GM21723 (cell line): ENCODE data around the gene THRB.
A peak's percentile ranks its signal among the peaks of the same experiment; 100 is the strongest.

Experiments
- ATAC-seq: cut with Tn5 transposase; IDR thresholded peaks from one replicate; pipeline ENCODE4 v1.9.1; 2021; ENCODE audit warnings: mild to moderate bottlenecking, moderate library complexity; ENCODE audit not compliant: unreplicated experiment

THRB gene

DNA sequence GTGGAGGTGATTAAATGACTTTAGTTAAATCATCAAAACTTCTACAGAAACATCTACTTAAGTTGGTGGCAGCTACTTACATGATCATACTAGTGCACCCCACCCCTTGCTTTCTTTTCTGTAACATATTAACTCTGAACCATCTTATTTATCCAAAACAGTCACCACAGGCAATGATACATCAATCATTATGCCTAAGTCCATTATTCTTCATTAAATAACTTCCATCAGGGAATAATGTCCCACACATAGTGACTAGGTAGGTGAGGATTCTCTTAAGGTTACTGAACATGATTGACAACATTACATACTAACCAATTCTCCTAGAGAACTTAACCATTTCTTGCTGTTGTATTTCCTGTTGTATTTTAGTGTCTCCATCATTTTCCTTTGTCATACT is 339.4 kb downstream of the THRB start:
- ATAC-seq = no peak

DNA sequence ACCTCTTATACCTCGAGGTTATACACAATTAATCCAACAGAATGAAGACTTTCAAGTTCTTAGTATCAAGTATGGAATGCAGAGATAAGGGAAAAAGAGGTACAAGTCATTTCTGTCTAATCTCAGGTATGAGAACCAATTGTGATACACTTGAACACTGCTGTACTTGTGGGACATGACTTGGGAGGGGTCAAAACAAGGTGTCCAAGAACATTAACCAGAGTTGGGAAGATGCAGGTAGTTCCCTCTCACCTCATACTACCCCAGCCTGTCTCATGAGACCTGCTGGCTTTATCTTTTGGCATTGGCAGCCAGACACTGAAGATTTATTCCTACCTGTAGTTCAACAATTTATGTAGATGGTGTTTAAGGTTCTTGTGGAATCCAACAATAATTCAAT is 339.9 kb downstream of the THRB start:
- peak; percentile 10 for ATAC-seq

DNA sequence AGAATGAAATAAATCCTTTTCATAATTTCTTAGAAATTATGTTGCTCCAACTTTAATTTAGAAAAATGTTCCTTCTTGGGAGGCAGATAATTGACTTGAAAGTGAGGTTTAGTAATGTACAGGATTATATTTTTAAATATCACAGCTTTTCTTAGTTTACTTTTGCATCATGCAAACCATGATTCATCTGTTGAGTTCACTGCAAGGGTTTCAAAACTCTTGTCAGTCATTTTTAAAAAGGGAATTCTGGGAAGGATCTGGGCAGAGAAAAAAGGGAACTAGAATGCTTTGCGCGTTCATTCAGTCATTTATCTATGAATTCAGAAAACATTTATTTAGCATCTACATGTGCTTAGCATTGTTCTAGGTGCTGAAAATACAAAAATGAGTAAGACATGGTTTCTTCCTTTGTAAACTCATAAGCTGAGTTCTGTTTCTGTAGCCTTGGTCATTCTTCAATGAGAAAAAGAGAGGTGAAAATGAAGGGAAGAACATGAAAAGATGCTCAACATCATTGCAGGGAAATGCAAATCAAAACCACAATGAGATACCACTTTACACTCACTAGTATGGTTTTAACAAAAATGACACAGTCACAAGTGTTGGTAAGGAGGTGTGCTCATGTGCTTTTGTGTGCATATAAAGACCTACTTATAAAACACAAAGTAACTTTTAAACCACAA is 340.5 kb downstream of the THRB start:
- peak; percentile 83 for ATAC-seq

DNA sequence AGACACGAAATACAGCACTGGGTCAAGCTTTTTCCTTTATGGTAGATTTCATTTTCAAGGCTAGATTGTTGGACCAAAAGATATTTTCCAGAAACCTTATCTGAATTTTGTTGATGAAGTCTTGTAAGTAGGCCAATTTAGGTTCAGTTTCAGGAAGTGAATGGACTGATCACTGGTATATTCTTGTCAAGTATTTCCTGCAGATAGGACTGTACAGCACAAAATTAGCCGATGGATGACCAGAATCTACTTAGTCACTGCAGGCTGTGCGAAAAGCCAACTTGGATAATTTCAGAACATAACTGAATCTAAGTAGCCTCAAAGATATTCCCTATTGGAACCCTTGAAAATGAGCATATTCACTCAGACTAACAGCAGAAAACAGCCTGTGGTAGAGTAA is 343.1 kb downstream of the THRB start:
- no peak for ATAC-seq

DNA sequence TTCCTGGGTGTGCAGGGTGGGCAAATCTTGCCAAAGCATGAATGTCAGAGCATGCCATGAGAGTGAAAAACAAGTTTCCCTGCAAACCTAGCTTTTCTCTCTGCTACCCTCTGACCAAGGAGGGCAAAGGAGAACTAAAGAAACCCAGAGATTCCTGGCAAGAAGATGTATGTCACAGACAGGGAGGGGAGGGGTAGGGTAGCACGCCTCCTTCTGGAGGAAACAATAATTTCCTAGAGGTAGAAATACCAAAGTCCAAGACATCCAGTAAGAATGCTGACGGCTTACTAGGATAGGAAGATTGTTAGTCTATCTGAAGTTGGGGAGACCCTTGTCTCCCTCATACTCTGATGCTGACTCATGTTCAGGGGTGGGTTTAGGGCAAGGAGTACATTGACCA is 345.6 kb downstream of the THRB start:
- ATAC-seq = no peak

DNA sequence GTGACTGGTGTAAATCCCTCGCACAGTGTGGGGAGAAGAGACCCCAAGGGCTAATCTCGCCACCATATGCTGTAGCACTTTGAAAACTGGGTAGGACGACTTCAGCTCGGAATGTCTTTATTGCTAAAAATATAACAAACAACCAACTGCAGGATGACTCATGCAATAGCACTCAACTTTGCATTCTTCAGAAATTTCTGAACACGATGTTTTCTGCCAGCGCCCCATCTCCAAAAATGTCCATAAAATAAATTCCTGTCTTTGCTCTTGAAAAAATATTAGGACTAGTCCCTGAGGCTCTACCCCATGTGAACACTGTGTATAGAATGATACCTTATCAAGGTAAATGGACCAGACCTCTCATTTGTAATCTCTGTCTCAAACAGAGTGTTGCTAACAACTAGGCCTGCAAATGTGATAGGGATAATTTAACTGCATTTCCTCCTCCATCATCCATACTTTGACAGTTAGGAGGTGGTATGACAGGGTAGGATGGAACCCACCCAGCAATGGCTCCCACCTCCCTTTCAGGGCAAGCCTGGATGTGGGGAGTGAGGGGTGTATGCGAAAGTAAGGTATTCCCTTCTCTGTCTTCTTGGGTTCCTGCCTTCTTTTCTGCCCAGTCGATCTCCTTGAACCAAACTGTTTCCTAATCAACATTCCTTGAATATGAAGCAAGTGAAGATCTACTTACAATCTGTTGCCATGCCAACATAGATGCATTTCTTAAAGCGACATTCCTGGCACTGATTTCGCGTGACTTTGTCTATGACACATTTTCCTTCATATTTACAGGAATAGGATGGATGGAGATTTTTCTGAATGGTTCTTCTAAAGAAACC is 348.4 kb downstream of the THRB start:
- no peak for ATAC-seq

DNA sequence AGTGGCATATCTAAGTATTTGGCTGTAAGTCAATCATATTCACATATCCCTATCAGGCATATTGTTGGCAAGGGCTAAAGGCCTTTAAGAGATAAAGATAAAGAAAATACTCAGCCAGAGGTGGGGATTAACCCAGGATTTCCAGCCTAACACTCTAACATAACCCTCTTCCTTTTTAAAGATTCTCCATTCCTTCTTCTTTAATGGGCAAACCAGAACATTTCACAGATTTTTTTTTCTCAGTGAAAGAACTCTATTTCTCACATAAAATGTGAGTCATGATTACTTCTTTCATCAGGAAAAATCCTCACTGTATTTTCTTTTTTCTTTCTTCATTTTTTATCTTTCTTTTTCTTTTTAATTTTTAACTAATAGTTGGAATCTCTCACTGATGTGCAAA is 349.2 kb downstream of the THRB start:
- ATAC-seq = no peak

DNA sequence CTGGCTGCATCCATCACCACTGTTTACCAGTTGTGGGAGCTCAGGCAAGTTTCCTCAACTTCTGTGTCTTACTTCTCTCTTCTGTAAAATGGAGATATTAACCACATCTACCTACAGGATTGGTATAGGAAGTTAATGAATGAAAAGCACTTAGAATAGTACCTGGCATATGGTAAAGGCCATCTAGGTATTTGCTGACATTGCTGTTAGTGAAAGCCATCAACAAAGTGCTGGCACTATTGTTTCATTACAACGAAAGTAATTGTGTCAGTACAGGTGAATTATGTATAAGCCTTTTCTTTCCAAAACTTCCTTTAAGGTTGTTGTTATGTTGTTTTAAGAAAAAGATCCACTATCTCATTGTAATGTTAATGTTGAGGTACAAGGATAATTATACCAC is 352.5 kb downstream of the THRB start:
- no peak for ATAC-seq

DNA sequence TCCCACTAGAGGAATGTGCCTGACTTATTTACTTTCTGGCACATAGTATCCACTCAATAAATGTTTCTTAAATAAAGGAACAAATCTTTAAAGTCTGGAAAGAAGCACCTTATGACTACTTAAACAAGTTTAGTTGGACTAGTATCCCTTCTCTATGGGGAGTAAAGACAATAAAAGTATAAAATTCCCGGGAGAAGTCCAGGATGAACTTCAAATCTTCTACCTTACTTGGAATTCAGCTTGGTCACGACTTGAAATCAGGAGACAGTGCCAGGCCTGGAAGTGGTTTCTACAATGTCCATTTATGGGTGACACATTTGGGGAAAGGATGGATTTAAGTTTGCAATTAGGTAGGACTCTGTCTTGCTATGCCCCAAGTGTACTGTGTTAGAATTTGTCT is 353.1 kb downstream of the THRB start:
- ATAC-seq = no peak

DNA sequence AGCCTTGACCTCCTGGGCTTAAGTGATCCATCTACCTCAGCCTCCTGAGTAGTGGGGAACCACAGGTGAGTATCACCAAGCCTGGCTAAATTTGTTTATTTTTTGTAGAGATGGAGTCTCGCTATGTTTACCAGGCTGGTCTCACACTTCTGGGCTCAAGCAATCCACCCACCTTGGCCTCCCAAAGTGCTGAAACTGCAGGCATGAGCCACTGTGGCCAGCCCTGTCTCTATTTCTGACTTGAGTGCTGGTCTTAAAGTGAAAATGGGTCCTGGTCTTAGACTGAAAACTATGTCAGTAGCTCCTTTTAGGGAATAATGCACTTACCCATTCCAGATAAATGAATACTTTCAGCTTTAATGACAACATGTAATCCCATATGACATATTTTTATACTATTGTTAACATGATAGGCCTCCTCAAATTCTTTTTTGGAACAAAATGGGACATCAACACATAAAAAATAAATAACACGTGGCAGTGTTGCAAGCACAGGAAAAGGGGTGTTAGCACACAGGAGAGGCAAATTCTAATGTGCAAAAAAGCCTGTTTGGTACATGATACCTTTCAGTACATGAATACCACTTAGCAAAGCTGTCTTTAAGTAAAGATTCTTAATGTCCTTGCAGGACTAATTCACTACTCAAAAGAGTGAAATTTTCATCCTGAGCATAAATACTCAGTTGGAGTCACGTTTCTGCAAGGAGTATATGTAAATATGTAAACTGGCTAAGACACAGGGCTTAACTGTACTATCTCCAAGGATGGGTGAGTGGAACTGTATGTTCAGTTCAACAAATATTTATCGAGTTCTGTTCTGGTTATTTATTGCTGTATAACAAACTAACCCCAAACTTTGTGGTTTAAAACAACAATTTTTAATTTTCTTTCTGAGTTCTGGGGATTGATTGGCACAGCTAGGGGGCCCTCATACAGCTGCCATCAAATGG is 354.9 kb downstream of the THRB start:
- ATAC-seq = no peak

DNA sequence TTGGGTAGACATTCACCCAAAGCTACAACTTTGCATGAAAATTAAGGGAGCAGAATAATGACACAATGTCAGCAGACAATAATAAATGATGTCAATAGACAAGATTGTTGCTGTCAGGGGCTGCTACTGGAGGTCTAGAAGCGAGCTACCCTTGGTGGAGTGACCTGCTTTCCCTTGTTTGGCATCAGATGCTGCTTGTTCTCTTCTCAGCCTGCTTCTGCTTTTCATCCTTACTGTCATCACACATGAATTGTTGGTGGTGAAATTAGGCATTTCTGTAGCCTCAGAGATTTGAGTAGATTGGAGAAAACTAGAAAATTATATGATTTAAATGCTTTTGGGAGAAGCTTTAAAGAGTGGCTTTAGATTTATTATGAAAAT is 355.8 kb downstream of the THRB start:
- no peak for ATAC-seq

DNA sequence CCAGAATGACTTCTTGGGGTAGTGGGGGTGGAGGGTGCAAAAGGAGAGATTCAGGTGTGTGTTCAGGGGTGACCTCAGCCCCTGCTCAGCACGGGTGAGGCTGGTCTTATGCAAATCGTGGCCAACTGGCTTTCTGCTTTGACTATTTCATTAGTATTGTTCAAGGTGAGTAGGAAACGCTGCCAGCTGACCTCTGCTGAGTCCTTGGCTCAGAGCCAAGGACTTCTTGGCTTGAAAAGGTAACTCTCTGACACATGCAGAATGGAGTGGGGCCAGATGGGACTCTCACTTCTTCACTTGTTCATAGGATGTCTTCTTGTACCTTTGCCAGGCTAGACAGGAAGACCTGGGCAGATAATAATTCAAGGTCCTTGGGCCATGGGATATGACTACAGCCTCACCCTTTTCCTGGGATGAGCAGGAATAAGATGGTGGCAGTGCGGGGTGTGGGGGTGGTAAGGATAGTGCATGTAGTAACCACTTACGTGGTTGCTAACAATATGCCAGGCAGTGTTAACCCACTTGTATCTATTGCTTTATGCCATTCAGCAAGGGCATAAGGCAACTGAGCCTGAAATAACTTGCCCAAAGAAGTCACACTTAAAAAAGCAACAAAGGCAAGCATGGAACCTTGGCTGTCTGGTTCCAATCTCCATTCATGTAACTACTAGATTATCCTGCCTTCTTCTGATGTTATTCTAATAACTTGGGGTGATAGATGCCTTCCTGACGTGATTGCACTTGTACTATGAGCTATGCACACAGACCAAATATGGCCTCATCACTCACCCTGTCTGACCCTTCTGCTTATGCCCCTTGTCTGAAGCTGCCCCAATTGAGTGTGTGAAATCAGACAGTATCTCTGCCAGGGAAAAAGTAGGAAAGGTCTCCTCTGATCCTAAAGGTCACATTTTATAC is 356.4 kb downstream of the THRB start:
- no peak for ATAC-seq

DNA sequence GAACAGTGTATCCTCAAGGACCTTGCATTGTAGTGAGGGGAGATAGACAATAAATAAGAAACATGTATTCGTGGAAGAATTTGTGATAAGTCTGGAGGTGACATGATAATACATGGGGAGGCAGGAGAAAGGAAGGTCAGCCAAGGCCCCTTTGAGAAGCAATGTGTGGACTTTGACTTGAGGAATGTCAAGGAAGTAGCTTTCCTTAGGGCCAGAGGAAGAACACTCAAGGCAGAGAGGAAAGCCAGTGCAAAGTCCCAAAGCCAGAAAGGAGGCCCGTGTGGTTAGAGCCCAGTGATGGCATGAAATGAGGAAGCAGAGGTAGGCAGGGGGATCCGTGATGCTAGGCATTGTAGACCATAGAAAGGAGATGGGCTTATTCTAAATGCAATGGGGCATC is 357.3 kb downstream of the THRB start:
- ATAC-seq = no peak

DNA sequence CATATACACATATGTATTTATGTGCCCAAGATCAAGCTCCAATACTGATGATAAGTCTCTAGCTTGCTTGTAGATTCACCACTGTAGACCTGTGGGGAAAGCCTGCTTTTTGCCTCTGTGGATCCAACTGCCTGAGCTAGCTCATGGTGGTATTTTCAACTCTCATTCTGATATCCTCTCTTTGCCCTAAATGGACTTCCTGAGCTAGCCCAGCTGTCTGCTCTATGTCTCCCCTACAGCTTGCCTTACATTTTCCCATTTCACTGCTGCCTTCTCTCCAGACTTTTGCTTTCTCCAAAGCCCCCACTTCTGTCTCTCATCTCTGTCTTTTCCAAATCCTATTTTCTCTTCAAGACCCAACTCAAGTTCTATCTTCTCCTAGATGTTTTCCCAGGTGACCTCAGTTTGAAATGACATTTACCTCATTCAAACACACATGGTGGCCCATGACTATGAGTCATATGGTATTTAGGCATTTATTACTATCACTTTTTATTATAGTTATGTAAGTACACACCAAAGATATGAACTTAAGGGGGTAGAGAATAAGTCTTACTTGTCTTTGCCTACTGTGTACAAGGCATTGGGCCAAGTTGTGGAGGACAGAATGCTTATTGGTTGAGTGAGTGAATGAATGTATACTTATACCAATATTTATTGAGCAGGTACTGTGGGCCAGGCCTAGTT is 357.9 kb downstream of the THRB start:
- ATAC-seq = no peak

DNA sequence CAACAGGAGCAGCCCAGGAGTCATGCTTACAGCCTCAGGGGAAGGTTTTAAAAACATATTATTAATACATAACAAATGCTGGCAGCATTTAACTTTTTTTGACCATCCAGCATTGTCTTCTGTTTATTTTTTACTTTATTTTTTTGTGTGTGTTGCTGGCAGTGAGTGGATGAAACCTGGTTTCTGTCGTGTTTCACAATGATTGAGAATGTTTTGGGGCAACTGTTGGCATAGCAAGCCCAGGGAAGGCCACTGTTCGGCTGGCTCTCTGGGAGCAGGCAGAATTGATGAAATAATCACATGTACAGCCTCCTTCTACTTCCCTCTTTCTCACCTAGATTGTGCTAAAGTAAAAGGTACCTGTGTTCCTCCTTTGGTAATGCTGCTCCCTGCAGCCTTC is 359.4 kb downstream of the THRB start:
- ATAC-seq = no peak

DNA sequence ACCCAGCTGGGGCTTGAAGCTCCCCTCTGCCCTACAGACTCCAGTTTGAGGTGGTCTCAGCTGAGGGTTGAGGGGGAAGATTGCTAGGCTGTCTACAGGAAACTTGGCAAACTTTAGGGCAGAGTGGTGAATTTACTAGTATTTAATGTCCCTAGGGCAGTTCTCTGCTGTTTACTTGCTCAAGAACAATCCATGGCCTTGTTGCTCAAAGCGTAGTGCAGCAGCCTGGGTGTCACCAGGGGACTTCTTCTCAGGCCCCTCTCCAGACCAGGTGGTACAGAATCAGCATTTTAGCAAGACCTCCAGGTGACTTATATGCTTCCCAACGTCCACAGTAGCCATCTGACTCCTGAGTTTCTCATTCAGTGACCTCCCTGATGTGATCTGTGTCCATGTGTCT is 360.7 kb downstream of the THRB start:
- ATAC-seq = no peak

DNA sequence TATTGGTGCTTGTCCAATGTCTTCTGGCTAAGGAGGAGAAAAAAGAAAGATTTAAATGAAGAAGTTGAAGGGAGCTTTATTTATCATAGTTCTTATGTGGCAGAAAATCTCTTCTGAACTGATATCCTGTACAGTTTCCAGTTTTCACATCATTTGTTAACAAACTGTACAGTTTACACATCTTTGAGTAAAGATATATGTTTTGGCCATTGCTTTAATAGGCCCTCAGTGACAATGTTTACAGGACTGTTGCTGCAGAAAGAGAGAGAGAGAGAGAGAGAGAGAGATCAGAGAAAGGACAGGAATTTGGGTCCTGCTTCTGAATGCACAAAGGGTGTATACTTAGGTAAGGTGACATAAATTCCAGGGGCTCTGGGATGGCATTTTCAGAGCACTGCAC is 361.2 kb downstream of the THRB start:
- no peak for ATAC-seq

DNA sequence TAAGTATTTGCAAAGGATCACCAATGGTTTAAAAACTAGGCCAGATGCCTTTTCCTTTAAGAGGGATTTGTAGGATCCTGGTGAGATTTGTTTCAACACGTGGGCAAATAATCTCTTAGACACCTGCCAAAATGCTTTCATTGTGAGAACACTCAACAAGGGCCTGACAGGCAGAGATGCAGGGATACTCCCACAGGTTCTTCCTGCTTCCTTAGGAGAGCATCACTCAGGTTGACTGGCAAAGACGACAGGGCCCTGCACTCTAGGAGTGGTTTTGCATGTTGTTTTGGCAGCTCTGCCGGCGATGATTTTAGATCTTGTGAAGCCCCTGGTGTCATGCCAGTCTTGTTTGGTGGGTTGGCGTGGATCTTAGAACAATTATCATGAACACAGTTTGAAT is 365.1 kb downstream of the THRB start:
- no peak for ATAC-seq

DNA sequence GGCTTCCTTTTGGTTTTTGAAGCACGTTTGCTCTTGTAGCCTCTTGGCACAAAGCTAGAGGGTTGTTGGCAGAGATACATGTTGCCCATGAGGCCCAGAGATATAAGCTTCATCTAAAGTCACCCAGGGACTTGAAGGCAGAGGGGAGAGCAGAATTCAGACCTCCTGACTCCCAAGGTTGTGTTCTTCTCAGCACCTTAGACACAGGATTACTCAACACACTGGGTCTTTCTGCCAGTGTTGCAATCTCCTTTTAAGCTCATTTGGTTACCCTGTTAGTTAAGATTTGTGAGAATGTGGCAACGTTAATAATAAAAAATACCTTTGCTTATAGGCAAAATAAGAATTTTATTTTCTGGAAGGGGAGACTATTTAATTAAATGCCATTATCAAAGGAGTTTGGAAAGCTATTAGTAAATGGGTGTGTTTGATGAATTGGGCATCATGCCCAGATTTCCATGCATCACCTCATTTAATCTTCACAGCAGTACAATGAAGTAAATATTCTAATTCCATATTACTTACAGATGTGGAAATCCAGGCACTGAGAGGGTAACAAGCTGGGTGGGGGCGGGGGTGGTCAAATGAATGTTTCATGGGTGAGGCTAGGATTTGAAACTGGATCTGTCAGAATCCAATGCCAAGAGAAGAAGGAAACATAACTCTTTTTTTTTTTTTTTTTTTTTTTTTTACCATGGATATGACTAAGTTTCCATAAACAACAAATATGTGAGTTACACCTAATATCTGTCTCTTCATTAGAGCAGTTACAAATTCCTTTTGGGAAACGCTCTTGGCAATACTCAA is 366.2 kb downstream of the THRB start:
- no peak for ATAC-seq
